ENCODE data around the gene CDH22.

Gene CDH22

DNA sequence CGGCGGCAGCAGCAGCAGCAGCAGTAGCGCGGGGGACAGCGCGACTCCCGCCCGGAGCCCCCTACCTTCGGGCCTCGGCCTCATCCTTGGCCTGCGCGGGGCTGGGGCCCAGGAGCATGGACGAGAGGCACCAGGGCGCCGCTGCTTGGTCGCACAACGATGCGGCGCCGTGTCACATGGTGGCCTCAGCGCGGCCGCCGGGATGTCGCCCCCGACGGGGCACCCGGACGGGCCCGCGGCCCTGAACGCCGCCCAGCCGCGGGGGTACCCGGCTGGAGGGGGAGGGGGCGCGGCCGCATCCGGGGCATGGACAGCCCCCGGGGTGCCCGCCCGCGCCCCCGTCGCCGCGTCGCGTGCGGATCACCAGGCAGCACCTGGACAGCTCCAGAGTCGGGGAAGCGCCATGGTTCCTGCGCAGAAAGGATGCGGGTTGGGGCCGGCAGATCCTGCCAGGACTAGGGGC is 57.1 kb downstream of the CDH22 start:
- TF ChIP-seq, protein P1, sequence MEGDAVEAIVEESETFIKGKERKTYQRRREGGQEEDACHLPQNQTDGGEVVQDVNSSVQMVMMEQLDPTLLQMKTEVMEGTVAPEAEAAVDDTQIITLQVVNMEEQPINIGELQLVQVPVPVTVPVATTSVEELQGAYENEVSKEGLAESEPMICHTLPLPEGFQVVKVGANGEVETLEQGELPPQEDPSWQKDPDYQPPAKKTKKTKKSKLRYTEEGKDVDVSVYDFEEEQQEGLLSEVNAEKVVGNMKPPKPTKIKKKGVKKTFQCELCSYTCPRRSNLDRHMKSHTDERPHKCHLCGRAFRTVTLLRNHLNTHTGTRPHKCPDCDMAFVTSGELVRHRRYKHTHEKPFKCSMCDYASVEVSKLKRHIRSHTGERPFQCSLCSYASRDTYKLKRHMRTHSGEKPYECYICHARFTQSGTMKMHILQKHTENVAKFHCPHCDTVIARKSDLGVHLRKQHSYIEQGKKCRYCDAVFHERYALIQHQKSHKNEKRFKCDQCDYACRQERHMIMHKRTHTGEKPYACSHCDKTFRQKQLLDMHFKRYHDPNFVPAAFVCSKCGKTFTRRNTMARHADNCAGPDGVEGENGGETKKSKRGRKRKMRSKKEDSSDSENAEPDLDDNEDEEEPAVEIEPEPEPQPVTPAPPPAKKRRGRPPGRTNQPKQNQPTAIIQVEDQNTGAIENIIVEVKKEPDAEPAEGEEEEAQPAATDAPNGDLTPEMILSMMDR (IDR thresholded peaks at IDR 0.05; ENCODE audit: insufficient read depth, missing control alignments): no peak
- DNase-seq (ENCODE audit: insufficient read length, low spot score) (no peak), FAIRE-seq (no peak)

GRCh38 chr20:46250772-46251171 is 57.5 kb downstream of the CDH22 start:
- no peak for DNase-seq (ENCODE audit: insufficient read length, low spot score)
- FAIRE-seq: no peak

GRCh38 chr20:46249671-46250070 is 58.6 kb downstream of the CDH22 start:
- TF ChIP-seq, protein P1 (IDR thresholded peaks at IDR 0.05; ENCODE audit: insufficient read depth, missing control alignments): no peak
- no peak for DNase-seq (ENCODE audit: insufficient read length, low spot score)
- no peak for FAIRE-seq

More at GRCh38 chr20:46250772-46251171, 57.5 kb downstream of the CDH22 start:
- TF ChIP-seq, protein P1 (IDR thresholded peaks at IDR 0.05; ENCODE audit: insufficient read depth, missing control alignments): no peak

DNA sequence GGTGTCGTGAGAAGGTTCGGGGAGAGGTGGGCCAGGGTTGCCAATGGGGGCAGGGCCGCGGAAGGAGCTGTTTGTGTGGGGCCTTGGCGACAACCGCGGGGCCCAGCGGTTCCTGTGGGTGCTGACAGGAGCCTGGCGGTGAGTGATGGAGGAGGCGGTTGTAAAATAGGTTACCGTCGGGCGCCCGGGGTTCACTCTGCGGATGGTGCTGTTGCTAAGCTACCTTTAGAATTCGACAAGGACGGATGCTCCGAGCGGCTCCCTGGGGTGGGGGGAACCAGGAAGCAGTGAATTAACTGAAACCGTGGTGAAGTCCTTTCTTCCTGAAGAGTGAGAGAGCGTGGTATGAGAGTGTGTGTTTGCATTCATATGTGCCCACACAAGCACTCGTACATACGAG is 61.7 kb downstream of the CDH22 start:
- FAIRE-seq: no peak
- TF ChIP-seq, protein P1 (IDR thresholded peaks at IDR 0.05; ENCODE audit: insufficient read depth, missing control alignments): no peak
- no peak for DNase-seq (ENCODE audit: insufficient read length, low spot score)

DNA sequence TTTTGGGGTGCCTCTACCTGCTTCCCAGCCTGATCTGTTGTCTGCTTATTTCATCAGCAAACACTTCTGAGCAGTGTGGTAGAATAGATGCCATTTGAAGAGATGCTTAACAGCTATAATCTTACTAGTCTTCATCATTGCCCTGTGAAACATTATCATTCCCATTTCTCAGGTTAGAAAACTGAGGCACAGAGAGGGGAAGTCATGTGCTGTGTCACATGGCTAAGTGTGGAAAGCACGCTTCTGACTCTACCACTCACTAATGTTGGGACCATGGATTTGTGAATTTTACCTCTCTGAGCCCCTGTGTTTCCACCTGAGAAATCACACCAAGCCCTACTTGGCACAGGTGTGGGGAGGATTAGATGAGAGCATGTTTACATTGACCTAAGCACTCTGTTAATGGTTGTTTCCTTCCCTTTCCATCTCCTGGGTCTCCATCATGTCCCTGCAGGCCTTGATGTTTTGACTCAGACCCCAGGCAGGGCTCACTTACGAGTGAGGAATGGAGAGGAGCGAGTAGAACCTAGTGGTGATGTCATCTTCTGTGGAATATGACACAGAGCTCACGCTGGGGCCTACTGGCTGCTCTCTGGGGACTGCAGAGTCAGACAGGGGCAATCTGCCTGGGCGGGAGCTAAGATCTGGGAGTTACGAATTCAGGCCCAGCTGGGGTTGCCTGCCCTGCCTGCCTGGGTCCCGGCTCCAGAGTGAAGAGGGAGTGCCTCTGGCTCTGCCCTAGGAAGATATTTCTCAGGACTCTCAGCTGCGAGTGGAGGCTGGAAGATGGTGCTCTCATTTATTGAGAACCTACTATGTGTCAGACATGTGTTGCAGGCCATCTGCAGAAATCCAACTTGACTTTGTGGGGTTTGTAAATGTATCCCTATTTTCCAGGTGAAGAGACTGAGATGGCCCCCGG is 64.3 kb downstream of the CDH22 start:
- TF ChIP-seq, protein P1 (IDR thresholded peaks at IDR 0.05; ENCODE audit: insufficient read depth, missing control alignments): no peak
- FAIRE-seq: no peak
- no peak for DNase-seq (ENCODE audit: insufficient read length, low spot score)

GRCh38 chr20:46242390-46242789 is 65.9 kb downstream of the CDH22 start:
- FAIRE-seq: no peak
- TF ChIP-seq, protein P1 (IDR thresholded peaks at IDR 0.05; ENCODE audit: insufficient read depth, missing control alignments): no peak
- no peak for DNase-seq (ENCODE audit: insufficient read length, low spot score)

GRCh38 chr20:46240881-46241280 is 67.4 kb downstream of the CDH22 start:
- FAIRE-seq (no peak), DNase-seq (ENCODE audit: insufficient read length, low spot score) (no peak)
- TF ChIP-seq, protein P1 (IDR thresholded peaks at IDR 0.05; ENCODE audit: insufficient read depth, missing control alignments): no peak
